B cell (primary cell): ENCODE results near the gene LRRC25. TPM values are rescaled to one million over a fixed set of nuclear protein-coding genes. Genes with fewer than 3 reads are reported as not detected.

Source experiments
- ATAC-seq: fragments of 200-7000 bp; cut with Tn5 transposase; one replicate; pipeline ENCODE4 v1.10.0; 2021; ENCODE audit warnings: low read depth, mild to moderate bottlenecking, moderate number of reproducible peaks, moderate library complexity
- CTCF ChIA-PET: fragments of 350-600 bp; sonication (Branson Sonifier 250); formaldehyde crosslinking; loops from one replicate; lab custom pipeline; 2021; ENCODE audit warnings: antibody characterized with exemption, inconsistent platforms; lab: Charles Lee
- POLR2A ChIA-PET: fragments of 350-600 bp; sonication (Branson Sonifier 250); formaldehyde crosslinking; loops from one replicate; lab custom pipeline; 2021; ENCODE audit warnings: antibody characterized with exemption; lab: Charles Lee
- DNase-seq: peaks from one replicate; pipeline ENCODE4 v3.0.0; 2013
- H2AFZ ChIP-seq: 2 replicates; pipeline ENCODE4 v1.6.1; 2012; ENCODE audit warnings: mild to moderate bottlenecking, low read depth, low read length; ENCODE audit not compliant: insufficient read depth, poor library complexity, severe bottlenecking
- H3K27ac ChIP-seq, 2 donors: 1 replicate in 1 of 2; 2 replicates in 1 of 2; pipeline ENCODE4 v1.5.1; 2012 to 2013; ENCODE audit warnings: low read length in 2 of 2, mild to moderate bottlenecking in 2 of 2, moderate library complexity in 1 of 2
- H3K27me3 ChIP-seq, 4 experiments: fragments of 200-600 bp in 1 of 4; sonication (generic) in 1 of 4; replicated peaks in 1 of 4; 1 replicate in 2 of 4; 2 replicates in 2 of 4; pipeline versions ENCODE4 v1.6.1 to v1.7.0; 2013 to 2016; ENCODE audit warnings: low read length in 3 of 4, mild to moderate bottlenecking in 2 of 4, mixed read lengths in 1 of 4, moderate library complexity in 1 of 4; ENCODE audit not compliant: insufficient read depth in 4 of 4, control insufficient read depth in 3 of 4; ENCODE audit errors: control extremely low read depth in 1 of 4
- H3K36me3 ChIP-seq, 2 experiments: replicated peaks in 1 of 2; 1 replicate in 1 of 2; 2 replicates in 1 of 2; pipeline versions ENCODE4 v1.6.1 to v1.7.1; 2013; ENCODE audit warnings: low read length in 1 of 2; ENCODE audit not compliant: insufficient read depth in 2 of 2, control insufficient read depth in 1 of 2; ENCODE audit errors: control extremely low read depth in 1 of 2, extremely low read depth in 1 of 2
- H3K4me1 ChIP-seq, 2 donors: fragments of 200-600 bp in 1 of 2; sonication (generic) in 1 of 2; 1 replicate in 1 of 2; 2 replicates in 1 of 2; pipeline versions ENCODE4 v1.5.1 to v1.6.1; 2013 to 2017; ENCODE audit warnings: low read length in 2 of 2; ENCODE audit not compliant: control insufficient read depth in 2 of 2, insufficient read depth in 2 of 2
- H3K4me2 ChIP-seq: replicated peaks from 2 replicates; pipeline ENCODE3; 2012; ENCODE audit warnings: mild to moderate bottlenecking, low read depth, low read length; ENCODE audit not compliant: poor library complexity, severe bottlenecking
- H3K4me3 ChIP-seq, 5 experiments: fragments of 200-600 bp in 1 of 5; sonication (generic) in 1 of 5; 1 replicate in 3 of 5; 2 replicates in 2 of 5; pipeline versions ENCODE4 v1.5.1 to v1.7.0; 2011 to 2016; ENCODE audit warnings: low read length in 4 of 5, mild to moderate bottlenecking in 4 of 5, low read depth in 2 of 5, control low read depth in 1 of 5, moderate library complexity in 1 of 5; ENCODE audit not compliant: insufficient read depth in 1 of 5; ENCODE audit errors: control extremely low read depth in 1 of 5, extremely low read depth in 1 of 5
- H3K79me2 ChIP-seq: fragments of 200-600 bp; sonication (generic); one replicate; pipeline ENCODE4 v1.6.0; 2016; ENCODE audit warnings: low read length; ENCODE audit not compliant: control insufficient read depth, insufficient read depth
- H3K9ac ChIP-seq: fragments of 200-600 bp; sonication (generic); 2 replicates; pipeline ENCODE4 v1.6.1; 2017; ENCODE audit warnings: mild to moderate bottlenecking, low read length, moderate library complexity
- H3K9me3 ChIP-seq, 3 donors: one replicate each; pipeline versions ENCODE4 v1.6.1 to v1.7.1; 2013; ENCODE audit warnings: low read length in 2 of 3; ENCODE audit not compliant: control insufficient read depth in 2 of 3, insufficient read depth in 1 of 3; ENCODE audit errors: control extremely low read depth in 1 of 3
- H4K20me1 ChIP-seq: 2 replicates; pipeline ENCODE4 v1.6.0; 2012; ENCODE audit warnings: mild to moderate bottlenecking, low read length; ENCODE audit not compliant: insufficient read depth, control insufficient read depth, poor library complexity, severe bottlenecking
- H3K27ac Mint-ChIP-seq: one replicate; pipeline ENCODE4 v1.8.0; 2021; ENCODE audit warnings: mixed read lengths
- H3K27me3 Mint-ChIP-seq: one replicate; pipeline ENCODE4 v1.8.0; 2021; ENCODE audit warnings: mixed read lengths
- H3K4me1 Mint-ChIP-seq: one replicate; pipeline ENCODE4 v1.8.0; 2021; ENCODE audit warnings: mixed read lengths
- H3K4me3 Mint-ChIP-seq: one replicate; pipeline ENCODE4 v1.8.0; 2021; ENCODE audit warnings: mixed read lengths
- H3K9me3 Mint-ChIP-seq: one replicate; pipeline ENCODE4 v1.8.0; 2022; ENCODE audit warnings: mixed read lengths; ENCODE audit not compliant: insufficient read depth
- CTCF ChIP-seq: fragments of 200-600 bp; IDR thresholded peaks from one replicate; pipeline ENCODE4 v1.8.0; 2022; ENCODE audit warnings: antibody characterized with exemption, mild to moderate bottlenecking
- EZH2 ChIP-seq: IDR thresholded peaks from 2 replicates; pipeline ENCODE4 v1.6.1; 2012; ENCODE audit warnings: borderline replicate concordance, low read depth, mild to moderate bottlenecking, moderate library complexity, low read length; ENCODE audit not compliant: insufficient read depth, poor library complexity, severe bottlenecking
- whole genome bisulfite sequencing: methylation state at CpG from one replicate; pipeline ENCODE4 v1.1.5; 2013; ENCODE audit warnings: missing lambda C conversion rate; ENCODE audit not compliant: insufficient coverage; 5-methylcytosine and 5-hydroxymethylcytosine counted together
- intact Hi-C: fragments of 100-400 bp; cut with micrococcal nuclease; formaldehyde crosslinking; loops from one replicate; pipeline ENCODE4 v1.10.0; 2022
- polyA plus RNA-seq: library from polyadenylated mRNA; depleted of rRNA; stranded (reverse); fragments of >200 nt; gene quantifications from 2 replicates; pipeline ENCODE4 v1.2.3, GENCODE V29; 2012
- total RNA-seq, 2 donors: library from RNA; stranded (reverse); fragments of 120-200 nt in 1 of 2; gene quantifications; 1 replicate in 1 of 2; 2 replicates in 1 of 2; pipeline versions ENCODE4 v1.2.3 to v1.2.4, GENCODE V29; 2013 to 2022

The LRRC25 gene
- total and polyA plus RNA-seq, 2 donors (not counting 1 experiment from before 2014, with no cell fraction given) = 2.4 to 5.7 TPM

GRCh38 chr19:18425515-18426415 lies 28.3 kb upstream of the LRRC25 start:
- peaks cover 30 to 48% of the 10 kb centered on the region in 2 donors for H3K4me1 ChIP-seq
- no peaks in the 10 kb centered on the region for H3K27me3 Mint-ChIP-seq
- H3K4me3 ChIP-seq = no peak overlapping the region
- no peak for ATAC-seq
- H3K9me3 ChIP-seq = no peaks in the 10 kb centered on the region
- H3K27ac ChIP-seq = no peak overlapping the region
- ChIA-PET CTCF (interaction anchor here (0.6 to 2.4 kb wide), 2 partner anchors 37 to 155 kb away, joined by 3 to 7 read pairs; no protein-coding TSS in a partner anchor), POLR2A (no interaction called here)
- peaks cover 37% of the 10 kb centered on the region for H3K4me1 Mint-ChIP-seq
- no peak overlapping the region for H3K9ac ChIP-seq
- H3K4me3 Mint-ChIP-seq = no peak overlapping the region
- no peaks in the 10 kb centered on the region for H3K9me3 Mint-ChIP-seq
- WGBS = 61% methylated on average over 15 of the region's 18 CpGs
- peaks cover 21% of the 10 kb centered on the region for H3K79me2 ChIP-seq
- H3K27ac Mint-ChIP-seq = peak overlapping the region; percentile 46
- no peak overlapping the region for H2AFZ ChIP-seq
- no peak overlapping the region for H3K4me2 ChIP-seq
- DNase-seq = peak; percentile 37
- intact Hi-C loops = no loop called here
- H3K27me3 ChIP-seq = no peaks in the 10 kb centered on the region
- H4K20me1 ChIP-seq = peaks cover 32% of the 10 kb centered on the region
- TF ChIP-seq EZH2 (no peak), CTCF (no peak)
- no peaks in the 10 kb centered on the region for H3K36me3 ChIP-seq
